ENCODE results near the gene CSK. TPM values are rescaled to one million over a fixed set of nuclear protein-coding genes. Genes with fewer than 3 reads are reported as not detected.
A peak's percentile ranks its signal among the peaks of the same experiment; 100 is the strongest.
"Not testable (repeated sequence)": the region's sequence is repeated elsewhere in the genome, so short reads cannot be mapped to it uniquely, and the experiment has no call there.

Gene CSK
- 100 to 1,000 TPM; 176 to 273 (median 216) TPM for polyA plus RNA-seq (ENCODE audit: low read depth in 6 of 6)

DNA sequence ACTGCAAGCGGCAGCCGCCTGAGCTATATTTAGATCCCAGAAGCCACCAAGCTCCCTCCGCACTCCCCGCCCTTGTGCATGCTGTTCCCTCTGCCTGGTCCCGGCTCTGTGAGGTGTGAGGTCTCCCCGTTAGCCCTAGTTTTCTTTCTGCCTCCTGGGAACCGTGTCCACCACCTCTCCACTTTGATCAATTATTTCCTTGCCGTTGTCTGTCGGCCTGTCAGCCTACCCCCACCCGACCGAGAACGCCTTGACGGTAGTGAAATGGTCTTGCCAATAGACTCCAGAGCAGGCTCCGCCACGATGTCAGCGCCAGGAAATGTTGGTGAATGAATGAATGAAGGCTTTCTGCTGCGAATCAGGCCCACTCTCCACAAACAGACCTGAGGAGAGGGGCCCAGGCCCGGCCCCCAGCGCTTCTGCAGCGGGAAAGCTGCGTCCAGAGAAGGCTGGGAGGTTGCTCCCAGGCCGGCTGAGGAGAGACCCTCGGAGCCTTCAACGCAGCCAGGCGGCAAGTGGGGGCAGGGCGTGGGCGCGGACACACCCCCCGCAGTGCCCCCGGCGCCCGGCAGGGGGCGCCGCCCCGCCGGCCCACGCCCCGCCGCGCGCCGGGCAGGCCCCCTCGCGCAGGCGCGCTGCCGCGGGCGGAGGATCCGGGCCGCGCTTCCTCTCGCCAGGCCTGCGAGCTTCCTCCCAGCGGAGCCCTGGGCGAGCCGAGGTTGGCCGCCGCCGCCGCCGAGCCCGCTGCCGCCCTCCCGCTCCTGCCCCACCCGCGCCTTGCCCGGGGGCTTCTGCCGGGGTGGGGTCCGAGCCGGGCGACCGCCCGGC lies at the start of gene CSK:
TSS of gene CSK (plus strand) at position 650 of the 828 bp plus-strand sequence. CDS start 16,218 bp downstream, outside the sequence.
- H3K9me3 Mint-ChIP-seq, result no peaks in the 10 kb centered on the region
- ATAC-seq (ENCODE audit: low read depth in 2 of 2) (peak; percentile 57 to 65), DNase-seq (peak; percentile 88)
- H3K27ac Mint-ChIP-seq, result peak within 1 kb of the TSS; percentile 97 to 100 (median 99)
- H3K27me3 Mint-ChIP-seq, result no peaks in the 10 kb centered on the region
- H3K4me1 Mint-ChIP-seq, result peaks cover 76 to 83% (median 83%) of the 10 kb centered on the region in 3 donors
- peak within 1 kb of the TSS; percentile 88 to 99 (median 97) for H3K4me3 Mint-ChIP-seq
- peaks cover 0 to 14% of the 10 kb centered on the region in 2 donors for H3K36me3 Mint-ChIP-seq

DNA sequence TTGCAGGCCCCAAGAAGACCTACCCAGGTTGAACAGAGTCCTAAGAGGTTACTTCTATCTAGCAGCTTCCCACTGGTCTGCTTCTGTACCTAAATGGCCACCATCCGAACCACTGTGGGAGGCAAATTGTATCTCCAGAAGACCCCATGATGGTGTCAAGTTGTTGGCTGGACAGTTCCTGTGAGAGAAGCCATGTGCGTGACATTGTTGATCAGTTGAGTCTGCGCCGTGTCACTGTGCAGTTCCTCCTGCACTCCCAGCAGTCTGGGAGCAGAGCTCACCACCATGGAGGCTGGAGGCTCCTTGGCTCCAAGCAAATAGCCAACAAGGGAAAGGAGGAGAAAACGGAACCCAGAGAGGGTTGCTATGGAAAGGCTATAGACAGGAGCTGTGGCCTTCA lies 49.0 kb upstream of the CSK start:
- H3K4me1 Mint-ChIP-seq, result peaks cover 0 to under 1% (median 0%) of the 10 kb centered on the region in 3 donors
- H3K4me3 Mint-ChIP-seq, result peak overlapping the region in 1 of 8 donors; percentile 60
- ATAC-seq (ENCODE audit: low read depth in 2 of 2), result no peak
- peaks cover 1 to 14% (median 8%) of the 10 kb centered on the region in 7 donors for H3K9me3 Mint-ChIP-seq
- H3K27ac Mint-ChIP-seq, result no peak overlapping the region
- DNase-seq, result no peak
- H3K27me3 Mint-ChIP-seq, result peaks cover 46 to 58% (median 54%) of the 10 kb centered on the region in 3 donors
- peaks cover 5 to 8% of the 10 kb centered on the region in 2 donors for H3K36me3 Mint-ChIP-seq

DNA sequence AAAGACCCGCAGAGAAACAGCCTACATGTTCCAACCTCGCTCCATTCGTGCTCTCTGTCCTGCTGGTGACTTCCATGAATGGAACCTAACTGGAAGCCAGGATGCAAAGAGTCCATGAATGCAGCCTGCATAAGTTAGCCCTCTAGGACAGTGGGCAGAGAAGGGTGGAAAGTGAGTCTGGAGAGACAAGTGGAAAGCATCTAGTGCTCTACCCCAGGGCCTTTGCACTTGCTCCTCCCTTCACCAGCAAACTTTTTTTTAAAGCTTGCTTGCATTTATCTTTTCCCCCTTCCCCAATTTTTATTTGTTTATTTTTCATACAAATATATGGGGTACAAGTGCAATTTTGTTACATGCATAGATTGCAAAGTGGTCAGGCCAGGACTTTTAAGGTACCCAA lies 48.6 kb upstream of the CSK start:
- Mint-ChIP-seq H3K9me3 (peaks cover 5 to 18% (median 12%) of the 10 kb centered on the region in 7 donors), H3K4me1 (peaks cover 0 to 5% (median 0%) of the 10 kb centered on the region in 3 donors), H3K36me3 (peaks cover 5 to 9% of the 10 kb centered on the region in 2 donors), H3K27ac (no peak overlapping the region), H3K4me3 (no peak overlapping the region), H3K27me3 (peaks cover 45 to 56% (median 50%) of the 10 kb centered on the region in 3 donors)
- ATAC-seq (ENCODE audit: low read depth in 2 of 2) (no peak), DNase-seq (no peak)

DNA sequence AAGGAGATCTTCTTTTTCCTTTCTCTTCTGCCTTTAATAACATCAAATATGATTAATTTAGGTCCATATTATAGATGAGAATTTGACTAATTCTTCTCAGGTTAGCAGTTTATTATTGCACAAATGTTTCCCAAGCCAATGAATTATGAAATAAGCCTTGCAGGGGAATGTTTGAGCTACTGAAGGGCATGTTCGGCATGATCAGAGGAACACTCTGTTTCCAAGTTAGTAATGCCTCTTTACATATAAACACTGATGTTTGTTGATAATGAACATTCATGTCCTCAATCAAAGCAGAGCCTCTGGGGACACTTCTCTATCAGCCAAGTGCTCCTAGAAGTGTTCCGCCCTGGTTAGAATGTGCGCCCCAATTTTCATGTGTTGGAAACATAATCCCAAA lies 46.6 kb upstream of the CSK start:
- peaks cover 5 to 10% of the 10 kb centered on the region in 2 donors for H3K36me3 Mint-ChIP-seq
- H3K4me3 Mint-ChIP-seq, result no peak overlapping the region
- H3K9me3 Mint-ChIP-seq, result peaks cover 8 to 24% (median 12%) of the 10 kb centered on the region in 7 donors
- no peak for DNase-seq
- no peak for ATAC-seq (ENCODE audit: low read depth in 2 of 2)
- H3K27ac Mint-ChIP-seq, result no peak overlapping the region
- H3K27me3 Mint-ChIP-seq, result peaks cover 40 to 53% (median 51%) of the 10 kb centered on the region in 3 donors
- peaks cover 0 to 6% (median 0%) of the 10 kb centered on the region in 3 donors for H3K4me1 Mint-ChIP-seq

DNA sequence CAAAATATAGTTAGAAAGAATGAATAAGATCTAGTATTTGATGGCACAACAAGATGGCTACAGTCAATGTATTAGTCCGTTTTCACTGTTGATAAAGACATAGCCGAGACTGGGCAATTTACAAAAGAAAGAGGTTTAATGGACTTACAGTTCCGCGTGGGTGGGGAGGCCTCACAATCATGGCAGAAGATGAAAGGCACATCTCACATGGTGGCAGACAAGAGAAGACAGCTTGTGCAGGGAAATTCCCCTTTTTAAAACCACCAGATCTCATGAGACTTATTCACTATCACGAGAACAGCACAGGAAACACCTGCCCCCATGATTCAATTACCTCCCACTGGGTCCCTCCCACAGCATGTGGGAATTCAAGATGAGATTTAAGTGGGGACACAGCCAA lies 43.6 kb upstream of the CSK start:
- Mint-ChIP-seq H3K4me1 (peaks cover 0 to 14% (median 6%) of the 10 kb centered on the region in 3 donors), H3K9me3 (peaks cover 15 to 31% (median 20%) of the 10 kb centered on the region in 7 donors), H3K27me3 (peaks cover 31 to 49% (median 48%) of the 10 kb centered on the region in 3 donors), H3K27ac (peak overlapping the region in 1 of 6 donors; percentile 1), H3K36me3 (peaks cover 5 to 28% of the 10 kb centered on the region in 2 donors)
- not testable (repeated sequence) for ATAC-seq (ENCODE audit: low read depth in 2 of 2); H3K4me3 Mint-ChIP-seq; DNase-seq

DNA sequence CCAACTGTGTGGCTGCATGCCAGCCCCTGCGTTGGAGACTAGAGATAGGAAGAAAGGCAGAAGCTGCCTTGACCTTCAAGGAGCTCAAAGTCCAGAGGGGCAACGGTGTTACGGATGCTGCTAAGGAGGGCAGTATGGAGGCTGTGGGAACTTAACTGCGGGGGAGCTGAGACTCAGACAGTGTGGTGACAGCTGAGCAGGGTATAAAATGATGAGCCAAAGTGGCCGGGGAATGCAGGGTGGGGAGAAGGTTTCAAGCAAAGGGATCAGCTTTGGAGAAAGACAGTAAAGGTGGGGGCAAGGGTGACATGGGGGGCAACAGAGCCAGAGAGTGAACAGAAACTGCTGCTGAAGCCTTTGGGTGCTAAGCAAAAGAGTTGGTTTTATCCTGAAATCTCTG lies 39.5 kb upstream of the CSK start:
- DNase-seq (no peak), ATAC-seq (ENCODE audit: low read depth in 2 of 2) (no peak)
- Mint-ChIP-seq H3K4me3 (no peak overlapping the region), H3K36me3 (peaks cover 0 to 24% of the 10 kb centered on the region in 2 donors), H3K27me3 (peaks cover 13 to 32% (median 24%) of the 10 kb centered on the region in 3 donors), H3K9me3 (peaks cover 13 to 22% (median 14%) of the 10 kb centered on the region in 7 donors), H3K27ac (no peak overlapping the region), H3K4me1 (peaks cover 0 to 14% (median 6%) of the 10 kb centered on the region in 3 donors)

DNA sequence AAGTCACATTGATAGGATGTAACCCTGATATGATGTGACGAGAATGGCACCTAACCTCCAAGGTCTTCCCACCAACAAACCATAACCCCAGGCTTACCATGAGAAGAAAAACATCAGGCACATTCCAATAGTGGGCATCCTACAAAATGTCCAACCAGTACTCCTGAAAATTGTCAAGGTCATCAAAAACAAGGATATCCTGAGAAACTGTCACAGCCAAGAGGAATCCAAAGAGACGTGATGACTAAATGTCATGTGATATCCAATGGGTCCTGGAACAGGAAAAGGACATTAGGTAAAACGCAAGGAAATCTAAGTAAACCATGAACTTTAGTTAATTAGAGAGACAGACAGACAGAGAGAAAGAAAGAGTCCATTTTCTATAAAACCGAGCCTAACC lies 35.5 kb upstream of the CSK start:
- H3K4me3 Mint-ChIP-seq, result no peak overlapping the region
- H3K36me3 Mint-ChIP-seq, result peaks cover 0 to 10% of the 10 kb centered on the region in 2 donors
- H3K9me3 Mint-ChIP-seq, result peaks cover 4 to 9% (median 7%) of the 10 kb centered on the region in 7 donors
- ATAC-seq (ENCODE audit: low read depth in 2 of 2) (no peak), DNase-seq (no peak)
- peak overlapping the region in 1 of 6 donors; percentile 51 for H3K27ac Mint-ChIP-seq
- peaks cover 0 to 6% (median 5%) of the 10 kb centered on the region in 3 donors for H3K4me1 Mint-ChIP-seq
- peaks cover 4 to 13% (median 10%) of the 10 kb centered on the region in 3 donors for H3K27me3 Mint-ChIP-seq

DNA sequence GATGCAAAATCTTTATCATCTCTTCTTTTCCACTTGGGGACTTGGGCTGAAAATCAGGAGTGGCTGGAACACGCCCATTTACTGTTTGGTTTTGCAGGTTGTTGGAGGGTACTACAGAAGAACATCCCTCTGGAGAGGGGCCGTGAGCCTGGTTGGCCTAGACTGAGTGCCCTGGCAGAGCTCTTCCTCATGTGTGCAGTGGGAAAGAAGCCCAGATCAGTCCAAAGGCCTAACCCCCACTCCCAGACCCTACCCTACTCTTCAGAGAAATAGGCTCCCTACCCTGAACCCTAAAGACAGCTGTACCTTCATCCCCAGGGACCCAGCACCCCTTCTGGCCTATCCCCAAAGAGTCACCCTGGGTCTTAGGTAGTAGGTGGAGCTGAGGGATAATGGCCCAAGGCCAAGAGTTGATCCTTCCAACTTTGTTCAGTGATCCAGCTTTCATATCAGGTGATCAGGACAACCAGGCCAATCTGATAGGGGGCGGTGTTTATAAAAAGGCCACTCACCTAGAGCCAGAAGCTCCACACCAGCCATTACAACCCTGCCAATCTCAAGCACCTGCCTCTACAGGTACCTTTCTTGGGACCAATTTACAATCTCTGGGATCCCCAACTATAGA lies 33.4 kb upstream of the CSK start, which contains the start of gene CYP1A2:
TSS of gene CYP1A2 (plus strand) at position 524 of the 625 bp plus-strand sequence. CDS start 894 bp downstream, outside the sequence.
- peak within 1 kb of the TSS in 1 of 8 donors; percentile 42 for H3K4me3 Mint-ChIP-seq
- no peaks in the 10 kb centered on the region for H3K36me3 Mint-ChIP-seq
- no peak for DNase-seq
- peaks cover 0 to 4% (median 4%) of the 10 kb centered on the region in 3 donors for H3K27me3 Mint-ChIP-seq
- no peak for ATAC-seq (ENCODE audit: low read depth in 2 of 2)
- H3K27ac Mint-ChIP-seq, result no peak within 1 kb of the TSS
- no peaks in the 10 kb centered on the region for H3K9me3 Mint-ChIP-seq
- H3K4me1 Mint-ChIP-seq, result no peaks in the 10 kb centered on the region

DNA sequence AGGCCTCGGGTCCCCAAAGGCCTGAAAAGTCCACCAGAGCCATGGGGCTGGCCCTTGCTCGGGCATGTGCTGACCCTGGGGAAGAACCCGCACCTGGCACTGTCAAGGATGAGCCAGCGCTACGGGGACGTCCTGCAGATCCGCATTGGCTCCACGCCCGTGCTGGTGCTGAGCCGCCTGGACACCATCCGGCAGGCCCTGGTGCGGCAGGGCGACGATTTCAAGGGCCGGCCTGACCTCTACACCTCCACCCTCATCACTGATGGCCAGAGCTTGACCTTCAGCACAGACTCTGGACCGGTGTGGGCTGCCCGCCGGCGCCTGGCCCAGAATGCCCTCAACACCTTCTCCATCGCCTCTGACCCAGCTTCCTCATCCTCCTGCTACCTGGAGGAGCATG lies 32.0 kb upstream of the CSK start:
- no peaks in the 10 kb centered on the region for H3K4me1 Mint-ChIP-seq
- H3K9me3 Mint-ChIP-seq, result no peaks in the 10 kb centered on the region
- no peak for DNase-seq

DNA sequence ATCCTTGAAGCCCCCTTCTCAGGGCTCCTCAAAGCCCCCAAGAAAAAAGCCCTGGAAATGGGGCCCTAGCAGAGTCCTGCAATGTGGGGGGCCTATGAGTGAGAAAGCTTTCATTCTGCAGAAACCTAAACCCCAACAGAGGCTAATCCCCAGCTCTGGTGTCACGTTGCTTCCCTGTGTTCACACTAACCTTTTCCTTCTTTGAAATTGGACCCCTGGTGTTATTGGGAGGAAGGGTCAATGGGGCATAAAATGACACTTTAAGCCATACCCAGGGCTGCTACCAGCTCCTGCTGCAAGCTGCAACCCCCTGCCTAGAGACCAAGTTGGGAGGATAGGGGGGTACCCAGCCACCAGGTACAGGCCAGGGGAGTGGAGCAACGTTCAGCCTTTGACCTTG lies 31.1 kb upstream of the CSK start:
- Mint-ChIP-seq H3K27me3 (peaks cover 0 to 4% (median 4%) of the 10 kb centered on the region in 3 donors), H3K27ac (no peak overlapping the region), H3K36me3 (no peaks in the 10 kb centered on the region), H3K4me3 (no peak overlapping the region), H3K9me3 (no peaks in the 10 kb centered on the region), H3K4me1 (no peaks in the 10 kb centered on the region)
- no peak for DNase-seq
- no peak for ATAC-seq (ENCODE audit: low read depth in 2 of 2)

More for the DNA sequence above, 32.0 kb upstream of the CSK start:
- no peak overlapping the region for H3K4me3 Mint-ChIP-seq
- peaks cover 0 to 4% (median 4%) of the 10 kb centered on the region in 3 donors for H3K27me3 Mint-ChIP-seq
- ATAC-seq (ENCODE audit: low read depth in 2 of 2), result no peak
- no peak overlapping the region for H3K27ac Mint-ChIP-seq
- H3K36me3 Mint-ChIP-seq, result no peaks in the 10 kb centered on the region

DNA sequence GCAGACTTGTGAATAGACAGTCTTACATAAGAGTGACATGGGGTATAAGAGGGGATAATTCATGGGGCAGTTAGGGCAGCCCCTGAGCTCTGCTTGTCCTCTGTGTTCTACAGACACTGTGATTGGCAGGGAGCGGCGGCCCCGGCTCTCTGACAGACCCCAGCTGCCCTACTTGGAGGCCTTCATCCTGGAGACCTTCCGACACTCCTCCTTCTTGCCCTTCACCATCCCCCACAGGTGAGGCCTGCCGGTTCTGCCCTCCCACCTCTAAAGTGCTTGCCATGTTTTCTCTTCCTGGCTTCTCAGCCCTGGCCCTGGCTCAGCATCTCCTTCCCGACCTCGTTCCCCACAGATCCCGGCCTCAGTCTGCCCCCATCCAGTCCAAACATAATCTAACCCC lies 29.9 kb upstream of the CSK start:
- Mint-ChIP-seq H3K36me3 (no peaks in the 10 kb centered on the region), H3K4me1 (no peaks in the 10 kb centered on the region), H3K9me3 (no peaks in the 10 kb centered on the region), H3K4me3 (no peak overlapping the region), H3K27me3 (peaks cover 4 to 8% (median 4%) of the 10 kb centered on the region in 3 donors), H3K27ac (peak overlapping the region in 1 of 6 donors; percentile 29)
- ATAC-seq (ENCODE audit: low read depth in 2 of 2), result no peak
- no peak for DNase-seq

DNA sequence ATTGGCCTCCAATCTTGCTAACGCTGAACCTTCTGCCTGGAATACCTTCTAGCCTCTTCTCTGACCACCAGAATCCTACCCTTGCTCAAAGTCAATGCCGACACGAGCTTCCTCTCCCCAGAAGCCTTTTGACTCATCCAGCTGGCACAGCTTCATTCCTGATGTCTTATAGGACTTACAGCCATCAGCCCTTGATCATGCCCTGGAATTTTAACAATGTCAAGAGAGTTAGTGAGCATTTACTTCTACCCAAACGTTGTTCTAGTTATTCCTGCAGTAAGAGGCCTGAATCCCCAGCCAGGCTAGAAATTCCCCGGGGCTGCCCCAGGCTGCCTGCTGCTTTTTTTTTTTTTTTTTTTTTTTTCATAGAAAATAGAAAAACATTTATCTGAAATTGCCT lies 29.3 kb upstream of the CSK start:
- no peak for DNase-seq
- no peak for ATAC-seq (ENCODE audit: low read depth in 2 of 2)
- no peaks in the 10 kb centered on the region for H3K36me3 Mint-ChIP-seq
- H3K27ac Mint-ChIP-seq, result no peak overlapping the region
- no peak overlapping the region for H3K4me3 Mint-ChIP-seq
- peaks cover 0 to 8% (median 0%) of the 10 kb centered on the region in 3 donors for H3K27me3 Mint-ChIP-seq
- no peaks in the 10 kb centered on the region for H3K9me3 Mint-ChIP-seq
- no peaks in the 10 kb centered on the region for H3K4me1 Mint-ChIP-seq

DNA sequence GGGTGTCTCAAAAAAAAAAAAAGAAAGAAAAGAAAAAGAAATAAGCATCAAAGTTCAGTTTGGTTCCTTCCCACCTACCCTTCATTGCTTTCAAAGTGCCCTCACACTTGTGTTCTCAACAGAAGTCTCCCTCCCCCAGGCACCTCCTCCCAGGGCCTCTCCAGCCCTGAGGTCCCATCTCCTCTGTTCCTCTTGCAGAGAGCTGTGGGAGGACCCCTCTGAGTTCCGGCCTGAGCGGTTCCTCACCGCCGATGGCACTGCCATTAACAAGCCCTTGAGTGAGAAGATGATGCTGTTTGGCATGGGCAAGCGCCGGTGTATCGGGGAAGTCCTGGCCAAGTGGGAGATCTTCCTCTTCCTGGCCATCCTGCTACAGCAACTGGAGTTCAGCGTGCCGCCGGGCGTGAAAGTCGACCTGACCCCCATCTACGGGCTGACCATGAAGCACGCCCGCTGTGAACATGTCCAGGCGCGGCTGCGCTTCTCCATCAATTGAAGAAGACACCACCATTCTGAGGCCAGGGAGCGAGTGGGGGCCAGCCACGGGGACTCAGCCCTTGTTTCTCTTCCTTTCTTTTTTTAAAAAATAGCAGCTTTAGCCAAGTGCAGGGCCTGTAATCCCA lies 27.2 kb upstream of the CSK start:
- Mint-ChIP-seq H3K36me3 (no peaks in the 10 kb centered on the region), H3K27ac (no peak overlapping the region), H3K4me3 (no peak overlapping the region), H3K9me3 (no peaks in the 10 kb centered on the region), H3K27me3 (peaks cover 0 to 8% (median 0%) of the 10 kb centered on the region in 3 donors), H3K4me1 (no peaks in the 10 kb centered on the region)
- DNase-seq (no peak), ATAC-seq (ENCODE audit: low read depth in 2 of 2) (no peak)

Data from naive B cell (primary cell).